Measurements from ENCODE around the gene ARHGEF11.

ARHGEF11 gene

GRCh38 chr1:156959414-156959813 lies 86.1 kb downstream of the ARHGEF11 start:
- DNase-seq (ENCODE audit: extremely low spot score), result peak; percentile 35
- POLR2A ChIA-PET, result no interaction called here
- CTCF ChIA-PET, result interaction anchor here (0.8 to 1.6 kb wide), 5 partner anchors 11 to 271 kb away, joined by 3 to 6 read pairs (median 4); no protein-coding TSS in a partner anchor
- TF ChIP-seq PKNOX1 (IDR thresholded peaks at IDR 0.05), result peak; percentile 90
- no peak for TF ChIP-seq L3MBTL2 (conservative IDR thresholded peaks at IDR 0.05)
- TF ChIP-seq BHLHE40 (IDR thresholded peaks at IDR 0.05; ENCODE audit: borderline replicate concordance), result no peak
- TF ChIP-seq ELF4 (IDR thresholded peaks at IDR 0.05), result no peak
- TF ChIP-seq TARDBP (IDR thresholded peaks at IDR 0.05), result no peak
- TF ChIP-seq HDGF (IDR thresholded peaks at IDR 0.05; ENCODE audit: borderline replicate concordance), result no peak

GRCh38 chr1:156958247-156958714 lies 87.3 kb downstream of the ARHGEF11 start:
- TF ChIP-seq NFRKB (IDR thresholded peaks at IDR 0.05), result no peak
- TF ChIP-seq SP1 (IDR thresholded peaks at IDR 0.05), result no peak
- no peak for TF ChIP-seq ARNT (IDR thresholded peaks at IDR 0.05)
- TF ChIP-seq BHLHE40 (IDR thresholded peaks at IDR 0.05; ENCODE audit: borderline replicate concordance), result no peak
- TF ChIP-seq ELF4 (IDR thresholded peaks at IDR 0.05), result no peak
- TF ChIP-seq FOXM1 (IDR thresholded peaks at IDR 0.05; ENCODE audit: borderline replicate concordance), result no peak
- no peak for TF ChIP-seq ZNF384 (IDR thresholded peaks at IDR 0.05)
- TF ChIP-seq LEF1 (IDR thresholded peaks at IDR 0.05; ENCODE audit: borderline replicate concordance), result no peak
- no peak for TF ChIP-seq L3MBTL2 (conservative IDR thresholded peaks at IDR 0.05)
- TF ChIP-seq TARDBP (IDR thresholded peaks at IDR 0.05), result no peak
- TF ChIP-seq FOXK2 (IDR thresholded peaks at IDR 0.05), result no peak
- TF ChIP-seq CTBP1 (IDR thresholded peaks at IDR 0.05; ENCODE audit: borderline replicate concordance), result no peak
- TF ChIP-seq HDGF (IDR thresholded peaks at IDR 0.05; ENCODE audit: borderline replicate concordance), result no peak
- no peak for TF ChIP-seq SUZ12 (IDR thresholded peaks at IDR 0.05)
- no peak for TF ChIP-seq PKNOX1 (IDR thresholded peaks at IDR 0.05)
- no peak for TF ChIP-seq FOXA1 (IDR thresholded peaks at IDR 0.05)
- no peak for DNase-seq (ENCODE audit: extremely low spot score)
- CTCF ChIA-PET, result interaction anchor here (0.6 to 1.5 kb wide), 2 partner anchors 10 to 18 kb away, joined by 4 read pairs; no protein-coding TSS in a partner anchor
- POLR2A ChIA-PET, result no interaction called here

- no peak for DNase-seq (ENCODE audit: extremely low spot score)
- TF ChIP-seq CTBP1 (IDR thresholded peaks at IDR 0.05; ENCODE audit: borderline replicate concordance), result no peak
- TF ChIP-seq NFRKB (IDR thresholded peaks at IDR 0.05), result no peak
- TF ChIP-seq L3MBTL2 (conservative IDR thresholded peaks at IDR 0.05), result no peak
- no peak for TF ChIP-seq FOXK2 (IDR thresholded peaks at IDR 0.05)
- no peak for TF ChIP-seq ZNF384 (IDR thresholded peaks at IDR 0.05)
- TF ChIP-seq LEF1 (IDR thresholded peaks at IDR 0.05; ENCODE audit: borderline replicate concordance), result no peak
- TF ChIP-seq FOXM1 (IDR thresholded peaks at IDR 0.05; ENCODE audit: borderline replicate concordance), result no peak
- TF ChIP-seq ELF4 (IDR thresholded peaks at IDR 0.05), result no peak
- TF ChIP-seq SP1 (IDR thresholded peaks at IDR 0.05), result no peak
- no peak for TF ChIP-seq HDGF (IDR thresholded peaks at IDR 0.05; ENCODE audit: borderline replicate concordance)
- TF ChIP-seq PKNOX1 (IDR thresholded peaks at IDR 0.05), result no peak
- no peak for TF ChIP-seq SUZ12 (IDR thresholded peaks at IDR 0.05)
- TF ChIP-seq TARDBP (IDR thresholded peaks at IDR 0.05), result no peak
- TF ChIP-seq BHLHE40 (IDR thresholded peaks at IDR 0.05; ENCODE audit: borderline replicate concordance), result no peak
- no peak for TF ChIP-seq FOXA1 (IDR thresholded peaks at IDR 0.05)
- no peak for TF ChIP-seq ARNT (IDR thresholded peaks at IDR 0.05)
- ChIA-PET POLR2A (no interaction called here), CTCF (interaction anchor here (1.0 kb wide), 1 partner anchor 13 kb away, joined by 3 read pairs; no protein-coding TSS in a partner anchor)
These were observed 87.9 kb downstream of the ARHGEF11 start for GRCh38 chr1:156957634-156958033.

- no peak for TF ChIP-seq FOXA1 (IDR thresholded peaks at IDR 0.05)
- no peak for TF ChIP-seq ELF4 (IDR thresholded peaks at IDR 0.05)
- no peak for TF ChIP-seq FOXM1 (IDR thresholded peaks at IDR 0.05; ENCODE audit: borderline replicate concordance)
- no peak for TF ChIP-seq L3MBTL2 (conservative IDR thresholded peaks at IDR 0.05)
- no peak for DNase-seq (ENCODE audit: extremely low spot score)
- ChIA-PET CTCF (interaction anchor here (0.9 kb wide), 1 partner anchor 36 kb away, joined by 4 read pairs; the partner anchor contains the start of gene LRRC71), POLR2A (no interaction called here)
These were observed 89.2 kb downstream of the ARHGEF11 start for GRCh38 chr1:156956333-156956732.

GRCh38 chr1:156953571-156953970 lies 92.0 kb downstream of the ARHGEF11 start:
- no peak for TF ChIP-seq NFRKB (IDR thresholded peaks at IDR 0.05)
- TF ChIP-seq TARDBP (IDR thresholded peaks at IDR 0.05), result no peak
- TF ChIP-seq FOXK2 (IDR thresholded peaks at IDR 0.05), result no peak
- TF ChIP-seq FOXA1 (IDR thresholded peaks at IDR 0.05), result no peak
- no peak for TF ChIP-seq SP1 (IDR thresholded peaks at IDR 0.05)
- TF ChIP-seq FOXM1 (IDR thresholded peaks at IDR 0.05; ENCODE audit: borderline replicate concordance), result no peak
- no peak for TF ChIP-seq ELF4 (IDR thresholded peaks at IDR 0.05)
- TF ChIP-seq L3MBTL2 (conservative IDR thresholded peaks at IDR 0.05), result no peak
- TF ChIP-seq ZNF384 (IDR thresholded peaks at IDR 0.05), result no peak
- TF ChIP-seq SUZ12 (IDR thresholded peaks at IDR 0.05), result no peak
- no peak for TF ChIP-seq HDGF (IDR thresholded peaks at IDR 0.05; ENCODE audit: borderline replicate concordance)
- TF ChIP-seq PKNOX1 (IDR thresholded peaks at IDR 0.05), result no peak
- TF ChIP-seq ARNT (IDR thresholded peaks at IDR 0.05), result no peak
- TF ChIP-seq LEF1 (IDR thresholded peaks at IDR 0.05; ENCODE audit: borderline replicate concordance), result no peak
- TF ChIP-seq CTBP1 (IDR thresholded peaks at IDR 0.05; ENCODE audit: borderline replicate concordance), result no peak
- no peak for TF ChIP-seq BHLHE40 (IDR thresholded peaks at IDR 0.05; ENCODE audit: borderline replicate concordance)
- POLR2A ChIA-PET, result no interaction called here
- CTCF ChIA-PET, result no interaction called here
- DNase-seq (ENCODE audit: extremely low spot score), result no peak
